PC-9 (cell line): ENCODE measurements around the gene FGF11.

Experiments used
- CTCF ChIP-seq: fragments of 200-600 bp; sonication (generic); conservative IDR thresholded peaks from 2 replicates; pipeline ENCODE4 v1.6.1; 2017; ENCODE audit warnings: mixed run types, antibody characterized with exemption, mild to moderate bottlenecking, moderate library complexity
- EZH2 ChIP-seq: fragments of 200-600 bp; sonication (generic); IDR thresholded peaks from 2 replicates; pipeline ENCODE4 v1.8.0; 2017; ENCODE audit warnings: antibody characterized with exemption, low read depth

GRCh38 chr17:7394452-7395191 lies 44.7 kb upstream of the FGF11 start, which contains the start of gene PLSCR3:
- TF ChIP-seq CTCF = no peak; the same call in 1 of the 2 replicates
- TF ChIP-seq EZH2 = no peak
